ENCODE results near the gene PDGFB. TPM values are rescaled to one million over a fixed set of nuclear protein-coding genes. Genes with fewer than 3 reads are reported as not detected.

Gene PDGFB
- total RNA-seq, 1 donor from 2014 or later: 1.1 TPM

DNA sequence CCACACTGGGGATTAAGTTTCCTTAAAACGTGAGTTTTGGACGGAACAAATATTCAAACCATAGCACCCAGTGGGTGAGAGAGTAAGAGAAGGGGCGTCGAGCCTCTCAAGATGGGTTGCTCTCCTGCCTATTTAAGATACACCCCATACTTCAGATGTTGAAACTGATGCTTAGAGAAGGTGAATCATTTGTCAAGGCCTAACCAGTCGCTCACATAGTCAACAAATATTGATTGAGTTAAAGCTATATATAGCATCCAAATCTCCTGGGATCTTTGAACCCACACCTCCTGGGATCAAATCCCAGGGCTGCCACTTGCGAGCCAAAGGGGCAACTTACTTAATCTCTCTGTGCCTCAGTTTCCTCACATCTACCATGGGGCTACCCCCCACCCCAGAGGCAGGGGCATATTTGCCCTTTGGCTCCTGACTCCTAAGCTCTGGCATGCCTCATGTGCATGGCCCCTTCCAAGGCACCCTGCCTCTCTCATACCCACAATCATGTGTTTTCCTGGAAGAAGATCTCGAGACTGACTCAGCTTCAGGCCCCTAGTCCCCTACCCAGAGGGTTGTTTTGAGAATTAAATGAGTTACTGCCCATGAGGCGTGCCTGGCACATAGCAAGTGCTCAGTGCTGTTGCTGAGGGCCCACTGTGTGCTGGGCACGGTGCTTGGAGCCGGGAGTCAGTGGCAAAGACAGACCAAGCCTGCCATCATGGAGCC, 19.0 kb upstream of the PDGFB start:
- no peaks in the 10 kb centered on the region for H3K27me3 ChIP-seq (ENCODE audit: control insufficient read depth, insufficient read depth, low read length)
- no peak for FAIRE-seq
- TF ChIP-seq, protein P1, sequence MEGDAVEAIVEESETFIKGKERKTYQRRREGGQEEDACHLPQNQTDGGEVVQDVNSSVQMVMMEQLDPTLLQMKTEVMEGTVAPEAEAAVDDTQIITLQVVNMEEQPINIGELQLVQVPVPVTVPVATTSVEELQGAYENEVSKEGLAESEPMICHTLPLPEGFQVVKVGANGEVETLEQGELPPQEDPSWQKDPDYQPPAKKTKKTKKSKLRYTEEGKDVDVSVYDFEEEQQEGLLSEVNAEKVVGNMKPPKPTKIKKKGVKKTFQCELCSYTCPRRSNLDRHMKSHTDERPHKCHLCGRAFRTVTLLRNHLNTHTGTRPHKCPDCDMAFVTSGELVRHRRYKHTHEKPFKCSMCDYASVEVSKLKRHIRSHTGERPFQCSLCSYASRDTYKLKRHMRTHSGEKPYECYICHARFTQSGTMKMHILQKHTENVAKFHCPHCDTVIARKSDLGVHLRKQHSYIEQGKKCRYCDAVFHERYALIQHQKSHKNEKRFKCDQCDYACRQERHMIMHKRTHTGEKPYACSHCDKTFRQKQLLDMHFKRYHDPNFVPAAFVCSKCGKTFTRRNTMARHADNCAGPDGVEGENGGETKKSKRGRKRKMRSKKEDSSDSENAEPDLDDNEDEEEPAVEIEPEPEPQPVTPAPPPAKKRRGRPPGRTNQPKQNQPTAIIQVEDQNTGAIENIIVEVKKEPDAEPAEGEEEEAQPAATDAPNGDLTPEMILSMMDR (IDR thresholded peaks at IDR 0.05; ENCODE audit: insufficient read depth, low read length, severe bottlenecking): no peak
- no peaks in the 10 kb centered on the region for H3K36me3 ChIP-seq (ENCODE audit: control insufficient read depth, insufficient read depth, low read length)
- no peak for DNase-seq (ENCODE audit: low read depth)
- no peak overlapping the region for H3K4me3 ChIP-seq (ENCODE audit: low read depth, low read length)

DNA sequence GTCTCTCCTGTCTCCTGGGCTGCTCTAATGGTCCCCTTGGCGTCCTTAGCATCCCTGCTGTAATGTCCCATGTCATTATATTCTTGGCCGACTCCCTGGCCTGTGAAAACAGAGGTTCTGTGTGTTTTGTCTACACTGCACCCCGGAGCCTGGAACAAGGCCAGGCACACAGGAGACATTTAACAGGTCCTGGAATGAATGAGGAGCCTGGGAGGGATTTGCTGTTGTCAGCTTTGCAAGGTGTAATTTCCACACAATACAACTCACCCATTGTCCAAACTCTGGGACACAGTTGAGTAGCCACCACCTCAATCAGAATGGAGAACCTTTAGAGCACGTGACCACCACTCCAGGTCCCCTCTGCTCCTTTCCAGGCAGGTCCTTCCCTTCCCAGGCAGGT, 14.9 kb upstream of the PDGFB start:
- FAIRE-seq (no peak), DNase-seq (ENCODE audit: low read depth) (no peak)
- TF ChIP-seq, protein P1 (IDR thresholded peaks at IDR 0.05; ENCODE audit: insufficient read depth, low read length, severe bottlenecking): no peak
- H3K4me3 ChIP-seq (ENCODE audit: low read depth, low read length): no peak overlapping the region
- H3K27me3 ChIP-seq (ENCODE audit: control insufficient read depth, insufficient read depth, low read length): no peaks in the 10 kb centered on the region
- H3K36me3 ChIP-seq (ENCODE audit: control insufficient read depth, insufficient read depth, low read length): no peaks in the 10 kb centered on the region

DNA sequence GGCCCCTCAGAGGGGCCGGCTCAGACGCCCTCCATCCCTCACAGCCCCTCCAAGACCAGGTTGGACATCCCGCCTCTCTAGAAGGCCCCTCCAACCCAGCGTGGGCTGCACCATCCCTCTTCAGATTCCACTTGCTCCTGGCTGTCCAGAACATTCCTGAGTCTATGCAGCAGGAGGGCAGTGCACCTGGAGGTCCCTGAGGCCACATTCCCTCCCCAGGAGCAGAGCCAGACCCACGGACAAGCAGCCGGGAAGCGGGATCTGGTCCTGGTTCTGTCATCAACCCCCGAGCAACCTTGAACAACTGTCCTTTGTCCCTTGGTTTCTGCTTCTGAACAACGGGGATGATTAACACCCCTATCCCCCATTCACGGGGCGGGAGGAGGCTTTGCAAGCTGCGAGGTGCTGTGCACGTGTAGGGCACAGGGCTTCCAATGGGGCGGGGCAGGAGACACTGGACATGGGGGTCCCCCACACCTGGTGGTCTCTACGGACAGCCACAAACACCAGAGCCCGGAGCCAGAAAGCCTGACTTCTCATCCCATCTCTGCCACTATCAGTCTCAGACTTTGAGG, 13.2 kb upstream of the PDGFB start:
- DNase-seq (ENCODE audit: low read depth) (no peak), FAIRE-seq (no peak)
- H3K36me3 ChIP-seq (ENCODE audit: control insufficient read depth, insufficient read depth, low read length): no peaks in the 10 kb centered on the region
- H3K4me3 ChIP-seq (ENCODE audit: low read depth, low read length): no peak overlapping the region
- TF ChIP-seq, protein P1 (IDR thresholded peaks at IDR 0.05; ENCODE audit: insufficient read depth, low read length, severe bottlenecking): no peak
- H3K27me3 ChIP-seq (ENCODE audit: control insufficient read depth, insufficient read depth, low read length): no peaks in the 10 kb centered on the region

DNA sequence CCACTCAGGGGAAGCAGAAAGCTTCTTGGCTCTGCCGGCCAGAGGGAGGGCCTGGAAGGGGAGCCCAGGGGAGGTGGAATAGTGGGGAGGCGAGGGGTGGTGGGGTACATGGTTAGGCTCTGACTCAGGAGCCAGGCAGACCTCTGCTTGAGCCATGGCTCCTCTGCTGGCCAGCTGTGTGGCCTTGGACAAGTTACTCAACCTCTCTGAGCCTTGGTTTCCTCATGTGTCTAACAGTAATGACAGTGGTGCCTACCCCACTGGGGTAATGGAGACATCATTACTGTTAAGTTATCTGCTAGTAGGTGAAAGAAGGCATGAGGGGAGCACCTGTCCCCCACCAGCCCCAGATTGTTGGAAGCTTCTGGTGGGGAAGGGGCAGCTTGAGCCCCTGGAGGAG, 12.2 kb upstream of the PDGFB start:
- FAIRE-seq (no peak), DNase-seq (ENCODE audit: low read depth) (no peak)
- TF ChIP-seq, protein P1 (IDR thresholded peaks at IDR 0.05; ENCODE audit: insufficient read depth, low read length, severe bottlenecking): no peak
- Histone ChIP-seq H3K36me3 (ENCODE audit: control insufficient read depth, insufficient read depth, low read length) (no peaks in the 10 kb centered on the region), H3K27me3 (ENCODE audit: control insufficient read depth, insufficient read depth, low read length) (no peaks in the 10 kb centered on the region), H3K4me3 (ENCODE audit: low read depth, low read length) (no peak overlapping the region)

DNA sequence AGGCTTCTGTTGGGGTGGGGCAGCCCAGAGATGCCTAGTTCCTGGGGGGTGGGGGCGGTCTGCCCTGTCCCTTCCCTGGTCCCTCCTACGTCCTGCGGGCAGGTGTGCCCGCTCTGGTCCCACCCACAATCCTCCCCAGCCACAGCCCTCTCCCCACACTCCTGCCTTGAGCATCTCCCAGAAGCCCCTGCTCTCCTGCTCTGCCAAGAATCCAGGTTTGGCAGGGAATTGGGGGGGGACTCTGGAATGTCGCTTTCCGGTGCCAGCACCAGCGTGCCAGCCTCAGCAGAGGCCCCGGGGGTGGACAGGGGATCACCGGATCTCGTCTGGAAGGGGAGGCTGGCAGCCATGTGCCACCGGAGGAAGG, 11.4 kb upstream of the PDGFB start:
- Histone ChIP-seq H3K27me3 (ENCODE audit: control insufficient read depth, insufficient read depth, low read length) (no peaks in the 10 kb centered on the region), H3K36me3 (ENCODE audit: control insufficient read depth, insufficient read depth, low read length) (no peaks in the 10 kb centered on the region), H3K4me3 (ENCODE audit: low read depth, low read length) (no peak overlapping the region)
- no peak for DNase-seq (ENCODE audit: low read depth)
- no peak for FAIRE-seq
- TF ChIP-seq, protein P1 (IDR thresholded peaks at IDR 0.05; ENCODE audit: insufficient read depth, low read length, severe bottlenecking): no peak

Measured in bronchial epithelial cell (primary cell).